HUES64 (cell line): ENCODE results near the gene SNX9.
"Not testable (repeated sequence)": the region's sequence is repeated elsewhere in the genome, so short reads cannot be mapped to it uniquely, and the experiment has no call there.

Experiments
- H3K27ac ChIP-seq: 2 replicates; pipeline ENCODE4 v1.7.0; 2013; ENCODE audit warnings: low read depth, low read length, inconsistent platforms
- H3K27me3 ChIP-seq: 2 replicates; pipeline ENCODE4 v1.6.1; 2013; ENCODE audit warnings: mild to moderate bottlenecking, low read length; ENCODE audit not compliant: insufficient read depth
- H3K36me3 ChIP-seq: 2 replicates; pipeline ENCODE4 v1.6.1; 2013; ENCODE audit warnings: mild to moderate bottlenecking, low read length; ENCODE audit not compliant: insufficient read depth
- H3K4me1 ChIP-seq: 2 replicates; pipeline ENCODE4 v1.6.1; 2013; ENCODE audit warnings: mild to moderate bottlenecking, low read length, moderate library complexity; ENCODE audit not compliant: insufficient read depth
- H3K4me3 ChIP-seq: 2 replicates; pipeline ENCODE4 v1.5.1; 2013; ENCODE audit warnings: mild to moderate bottlenecking, low read length, moderate library complexity
- H3K9ac ChIP-seq: 2 replicates; pipeline ENCODE4 v1.6.1; 2013; ENCODE audit warnings: mild to moderate bottlenecking, low read depth, low read length
- H3K9me3 ChIP-seq: 2 replicates; pipeline ENCODE4 v1.6.1; 2013; ENCODE audit warnings: low read depth, low read length; ENCODE audit not compliant: insufficient read depth
- WGBS: fragments of 150-250, 120-280 bp; methylation state at CpG from one replicate; pipeline ENCODE4 v1.1.7; 2013; ENCODE audit warnings: missing lambda C conversion rate; 5-methylcytosine and 5-hydroxymethylcytosine counted together

Gene SNX9

DNA sequence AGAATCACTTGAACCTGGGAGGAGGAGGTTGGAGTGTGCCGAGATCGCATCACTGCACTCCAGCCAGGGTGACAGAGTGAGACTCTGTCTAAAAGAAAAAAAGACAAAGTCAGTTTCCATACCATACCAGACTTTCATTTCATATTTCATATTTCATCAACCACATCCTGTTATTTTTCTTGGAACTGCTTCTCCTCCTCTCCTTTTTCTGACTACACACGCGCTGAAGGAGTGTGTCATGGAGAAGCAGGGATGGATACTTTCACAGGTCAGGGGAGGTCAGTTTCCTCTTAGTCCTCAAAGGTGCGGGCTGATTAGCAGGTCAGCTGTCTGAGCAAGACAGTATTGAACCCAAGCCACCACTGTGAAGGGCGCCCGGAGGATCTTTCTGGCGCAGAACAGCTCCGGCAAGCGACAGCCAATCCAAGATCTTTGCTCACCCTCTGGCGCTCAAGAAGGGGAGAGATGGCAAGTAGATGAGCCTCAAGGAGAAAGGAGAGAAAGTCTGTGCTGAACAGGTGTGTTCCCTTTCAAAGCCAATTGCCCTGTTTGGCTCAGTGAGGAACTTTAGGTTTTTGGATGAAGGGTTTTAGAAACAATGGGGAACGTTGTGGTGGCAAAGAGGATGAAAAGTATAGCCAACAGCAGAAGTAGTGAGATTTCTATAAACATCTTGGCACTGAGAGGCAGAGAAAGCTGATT, 139.7 kb downstream of the SNX9 start:
- Histone ChIP-seq H3K27me3 (no peaks in the 10 kb centered on the region), H3K9ac (no peak overlapping the region), H3K4me1 (peaks cover 6% of the 10 kb centered on the region), H3K27ac (no peak overlapping the region), H3K36me3 (no peaks in the 10 kb centered on the region), H3K9me3 (peaks cover 21% of the 10 kb centered on the region), H3K4me3 (no peak overlapping the region)
- 94% methylated on average over 12 of the region's 12 CpGs for WGBS

DNA sequence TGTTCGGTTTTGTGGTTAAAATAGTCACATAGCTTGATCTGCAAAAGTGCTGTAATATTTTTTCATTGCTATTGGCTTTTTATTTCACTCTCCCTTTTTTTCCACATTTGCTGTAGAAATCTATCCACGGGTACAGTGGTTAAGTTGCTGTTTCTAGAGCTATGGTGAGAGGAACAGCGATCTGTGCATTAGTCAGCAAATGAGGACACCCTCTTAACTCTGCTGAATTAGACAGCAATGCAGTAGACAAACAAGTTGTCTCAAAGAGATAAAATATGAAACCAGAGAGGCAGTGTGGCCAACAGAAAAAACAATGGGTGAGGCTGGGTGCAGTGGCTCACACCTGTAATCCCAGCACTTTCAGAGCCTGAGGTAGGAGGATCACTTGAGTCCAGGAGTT, 141.1 kb downstream of the SNX9 start:
- H3K27me3 ChIP-seq, result no peaks in the 10 kb centered on the region
- H3K4me1 ChIP-seq, result peaks cover 9% of the 10 kb centered on the region
- no peak overlapping the region for H3K27ac ChIP-seq
- 91% methylated on average over 3 of the region's 3 CpGs for WGBS
- peaks cover 9% of the 10 kb centered on the region for H3K9me3 ChIP-seq
- no peak overlapping the region for H3K4me3 ChIP-seq
- H3K36me3 ChIP-seq, result no peaks in the 10 kb centered on the region
- no peak overlapping the region for H3K9ac ChIP-seq

DNA sequence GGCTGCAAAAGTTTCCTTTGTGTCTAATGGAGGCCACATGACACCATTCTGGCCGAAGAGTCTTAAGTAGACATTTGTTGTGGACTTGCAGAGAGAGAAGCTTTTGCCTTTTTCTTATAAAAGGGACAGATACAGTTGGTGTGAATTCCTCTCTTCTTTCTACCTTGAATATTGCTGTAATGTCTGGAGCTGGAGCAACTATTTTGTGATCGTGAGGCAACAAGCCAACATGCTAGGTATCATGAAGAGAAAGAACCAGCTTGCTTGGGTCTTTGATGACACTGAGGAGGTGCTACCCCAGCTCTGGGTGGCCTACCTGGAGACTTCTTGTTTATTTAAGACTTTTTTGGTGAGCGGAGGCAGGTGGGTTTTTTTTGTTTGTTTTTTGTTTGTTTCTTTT, 142.3 kb downstream of the SNX9 start:
- peaks cover 12% of the 10 kb centered on the region for H3K4me1 ChIP-seq
- H3K27ac ChIP-seq, result no peak overlapping the region
- H3K4me3 ChIP-seq, result no peak overlapping the region
- H3K9me3 ChIP-seq, result no peaks in the 10 kb centered on the region
- H3K27me3 ChIP-seq, result no peaks in the 10 kb centered on the region
- no peak overlapping the region for H3K9ac ChIP-seq
- WGBS, result 98% methylated on average over 3 of the region's 3 CpGs
- H3K36me3 ChIP-seq, result no peaks in the 10 kb centered on the region

DNA sequence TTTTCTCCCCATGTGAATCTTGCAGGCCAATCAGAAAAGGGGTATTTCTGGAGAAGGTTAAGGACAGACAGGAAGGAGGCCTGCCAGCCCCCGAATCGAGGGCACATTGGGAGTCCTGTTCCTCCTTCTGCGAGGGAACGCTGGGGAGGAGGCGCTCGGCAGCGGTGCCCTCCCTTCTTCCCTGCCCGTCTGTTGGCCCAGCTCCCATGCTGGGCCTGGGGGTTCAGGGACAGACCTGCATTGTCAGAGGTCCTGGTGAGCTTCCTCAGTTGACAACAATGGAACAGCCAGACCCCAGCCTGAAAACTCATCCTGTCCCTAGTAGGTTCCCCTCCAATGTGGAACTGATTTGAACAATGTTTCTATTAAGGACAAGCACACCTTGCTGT, 143.5 kb downstream of the SNX9 start:
- Histone ChIP-seq H3K27me3 (no peaks in the 10 kb centered on the region), H3K36me3 (no peaks in the 10 kb centered on the region), H3K4me1 (peaks cover 12% of the 10 kb centered on the region), H3K27ac (no peak overlapping the region), H3K9me3 (no peaks in the 10 kb centered on the region), H3K9ac (no peak overlapping the region), H3K4me3 (no peak overlapping the region)
- 80% methylated on average over 8 of the region's 8 CpGs for WGBS

DNA sequence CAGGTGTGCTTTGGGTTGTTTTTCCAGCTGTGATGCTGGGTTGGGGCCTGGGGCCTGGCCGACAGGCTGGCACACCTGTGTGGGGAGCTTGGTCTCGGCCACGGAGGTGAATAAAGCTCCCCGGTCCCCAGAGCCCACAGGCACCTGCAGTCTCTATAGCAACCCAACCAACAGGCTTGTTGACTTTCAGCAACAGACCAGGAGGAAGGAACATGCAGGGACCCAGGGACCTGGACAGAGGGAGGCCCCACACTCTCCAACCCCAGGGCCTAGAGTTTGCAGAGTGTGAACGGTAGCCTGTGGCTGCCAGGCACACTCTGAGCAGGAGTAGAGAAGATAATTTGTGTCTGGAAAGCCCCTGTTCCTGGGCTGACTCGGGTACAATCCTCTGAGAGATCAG, 144.0 kb downstream of the SNX9 start:
- H3K36me3 ChIP-seq, result no peaks in the 10 kb centered on the region
- no peak overlapping the region for H3K27ac ChIP-seq
- 82% methylated on average over 6 of the region's 6 CpGs for WGBS
- H3K9ac ChIP-seq, result no peak overlapping the region
- no peaks in the 10 kb centered on the region for H3K9me3 ChIP-seq
- no peak overlapping the region for H3K4me3 ChIP-seq
- peaks cover 12% of the 10 kb centered on the region for H3K4me1 ChIP-seq
- no peaks in the 10 kb centered on the region for H3K27me3 ChIP-seq

DNA sequence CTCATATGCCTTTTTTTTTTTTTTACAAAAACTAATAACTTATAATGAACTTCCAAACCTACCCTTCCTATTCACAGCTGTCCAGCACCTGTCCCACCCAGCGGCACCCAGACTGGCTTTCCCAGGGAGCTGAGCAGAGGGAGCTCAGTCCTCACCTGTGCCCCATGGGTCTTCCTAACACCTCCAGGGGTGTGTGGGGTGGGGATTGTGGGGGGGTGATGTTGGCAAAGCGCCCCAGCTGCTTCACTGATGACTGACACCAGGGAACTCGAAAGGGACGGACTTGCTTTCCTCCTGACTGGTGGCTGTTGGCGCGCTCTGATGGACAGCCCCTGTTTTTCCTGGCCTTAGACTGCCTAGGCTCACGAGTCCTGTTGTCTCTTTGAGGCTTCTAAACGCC, 144.4 kb downstream of the SNX9 start:
- Histone ChIP-seq H3K36me3 (no peaks in the 10 kb centered on the region), H3K27me3 (no peaks in the 10 kb centered on the region), H3K27ac (no peak overlapping the region), H3K4me1 (peaks cover 12% of the 10 kb centered on the region), H3K9me3 (no peaks in the 10 kb centered on the region), H3K4me3 (no peak overlapping the region), H3K9ac (no peak overlapping the region)
- WGBS, result 86% methylated on average over 8 of the region's 8 CpGs

DNA sequence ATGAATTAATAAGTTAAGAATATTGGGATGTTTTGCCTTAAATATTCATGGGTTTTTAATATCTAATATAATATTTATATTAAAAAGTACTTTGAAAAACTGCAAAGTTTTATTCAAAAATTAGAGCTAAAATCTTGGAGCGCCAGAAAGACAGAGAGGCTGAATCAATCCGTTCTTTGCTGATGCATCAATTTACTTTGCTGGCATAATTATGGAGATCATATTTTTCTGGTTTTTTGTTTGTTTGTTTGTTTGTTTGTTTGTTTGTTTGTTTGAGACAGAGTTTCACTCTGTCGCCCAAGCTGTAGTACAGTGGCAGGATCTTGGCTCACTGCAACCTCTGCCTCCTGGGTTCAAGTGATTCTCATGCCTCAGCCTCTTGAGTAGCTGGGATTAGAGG, 149.1 kb downstream of the SNX9 start:
- not testable (repeated sequence) for H3K4me3 ChIP-seq, H3K27me3 ChIP-seq, H3K9ac ChIP-seq, H3K27ac ChIP-seq, H3K36me3 ChIP-seq, H3K4me1 ChIP-seq, H3K9me3 ChIP-seq
- WGBS, result 94% methylated on average over 3 of the region's 3 CpGs

DNA sequence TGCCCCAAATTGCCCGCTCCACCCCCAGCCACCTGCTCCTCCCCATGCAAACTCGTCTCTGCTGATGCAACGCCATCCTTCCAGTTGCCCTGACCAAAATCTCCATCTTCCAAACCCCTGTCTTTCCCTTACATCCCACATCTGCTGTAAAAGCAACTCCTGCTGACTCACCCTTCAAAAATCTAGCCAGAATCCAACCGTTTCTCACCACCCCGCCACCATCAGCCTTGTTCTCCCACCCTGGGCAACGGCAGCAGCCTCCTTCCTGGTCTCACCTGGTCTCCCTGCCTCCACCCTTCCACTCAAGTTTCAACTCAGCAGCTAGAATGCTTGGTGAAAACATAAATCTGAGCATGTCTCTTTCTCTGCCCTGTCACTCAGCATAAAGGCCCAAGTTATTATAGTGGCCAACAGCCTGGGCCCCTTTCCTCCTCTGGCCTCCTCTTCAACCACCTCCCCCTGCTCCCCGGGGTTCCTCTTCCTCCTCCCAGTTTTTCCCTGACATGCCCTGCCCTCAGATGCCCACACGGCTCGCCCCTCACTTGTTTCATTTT, 151.4 kb downstream of the SNX9 start:
- H3K27ac ChIP-seq, result no peak overlapping the region
- H3K27me3 ChIP-seq, result no peaks in the 10 kb centered on the region
- H3K36me3 ChIP-seq, result no peaks in the 10 kb centered on the region
- no peak overlapping the region for H3K9ac ChIP-seq
- 80% methylated on average over 9 of the region's 9 CpGs for WGBS
- no peaks in the 10 kb centered on the region for H3K9me3 ChIP-seq
- H3K4me3 ChIP-seq, result no peak overlapping the region
- peaks cover under 1% of the 10 kb centered on the region; the same call in 1 of the 2 replicates for H3K4me1 ChIP-seq

DNA sequence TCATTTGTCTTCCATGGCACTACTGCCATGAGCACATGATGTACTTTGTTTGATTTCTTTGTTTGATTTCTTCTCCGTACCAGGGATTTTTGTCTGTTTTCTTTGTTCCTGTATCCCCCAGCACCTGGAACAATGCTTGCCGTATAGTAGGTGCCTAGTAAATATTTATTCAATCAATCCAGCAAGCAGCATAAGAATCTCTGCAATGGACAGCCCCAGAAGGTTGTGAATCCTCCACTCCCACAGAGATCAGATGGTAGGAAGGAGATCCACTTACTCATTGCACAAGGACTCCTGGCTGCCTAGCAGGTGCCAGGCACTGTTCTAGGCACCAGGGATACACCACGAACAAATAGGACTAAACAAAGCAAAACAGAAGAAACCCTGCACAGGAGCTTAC, 151.9 kb downstream of the SNX9 start:
- H3K9ac ChIP-seq, result no peak overlapping the region
- H3K9me3 ChIP-seq, result no peaks in the 10 kb centered on the region
- H3K36me3 ChIP-seq, result no peaks in the 10 kb centered on the region
- no peaks in the 10 kb centered on the region; the same call in 1 of the 2 replicates for H3K4me1 ChIP-seq
- H3K4me3 ChIP-seq, result no peak overlapping the region
- no peak overlapping the region for H3K27ac ChIP-seq
- 92% methylated on average over 2 of the region's 3 CpGs for WGBS
- H3K27me3 ChIP-seq, result peaks cover 3% of the 10 kb centered on the region; the same call in 1 of the 2 replicates

DNA sequence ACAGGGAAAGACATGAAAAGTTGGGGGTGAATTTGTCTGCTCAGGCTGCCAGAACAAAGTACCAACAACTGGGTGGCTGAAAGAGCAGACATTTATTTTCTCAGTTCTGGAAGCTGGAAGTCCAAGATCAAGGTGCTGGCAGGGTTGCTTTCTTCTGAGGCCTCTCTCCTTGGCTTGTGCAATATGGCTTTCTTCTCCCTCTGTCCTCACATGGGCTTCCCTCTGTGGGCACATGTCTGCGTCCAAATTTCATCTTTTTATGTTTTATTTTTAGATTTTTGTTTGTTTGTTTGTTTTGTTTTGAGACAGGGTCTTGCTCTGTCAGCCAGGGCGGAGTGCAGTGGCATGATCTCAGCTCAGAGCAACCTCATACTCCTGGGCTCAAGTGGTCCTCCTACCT, 152.4 kb downstream of the SNX9 start:
- Histone ChIP-seq H3K4me1 (no peaks in the 10 kb centered on the region; the same call in 1 of the 2 replicates), H3K36me3 (no peaks in the 10 kb centered on the region), H3K9me3 (no peaks in the 10 kb centered on the region), H3K27me3 (peaks cover 8% of the 10 kb centered on the region), H3K27ac (no peak overlapping the region), H3K9ac (no peak overlapping the region), H3K4me3 (no peak overlapping the region)
- WGBS, result 100% methylated on average over 2 of the region's 2 CpGs

DNA sequence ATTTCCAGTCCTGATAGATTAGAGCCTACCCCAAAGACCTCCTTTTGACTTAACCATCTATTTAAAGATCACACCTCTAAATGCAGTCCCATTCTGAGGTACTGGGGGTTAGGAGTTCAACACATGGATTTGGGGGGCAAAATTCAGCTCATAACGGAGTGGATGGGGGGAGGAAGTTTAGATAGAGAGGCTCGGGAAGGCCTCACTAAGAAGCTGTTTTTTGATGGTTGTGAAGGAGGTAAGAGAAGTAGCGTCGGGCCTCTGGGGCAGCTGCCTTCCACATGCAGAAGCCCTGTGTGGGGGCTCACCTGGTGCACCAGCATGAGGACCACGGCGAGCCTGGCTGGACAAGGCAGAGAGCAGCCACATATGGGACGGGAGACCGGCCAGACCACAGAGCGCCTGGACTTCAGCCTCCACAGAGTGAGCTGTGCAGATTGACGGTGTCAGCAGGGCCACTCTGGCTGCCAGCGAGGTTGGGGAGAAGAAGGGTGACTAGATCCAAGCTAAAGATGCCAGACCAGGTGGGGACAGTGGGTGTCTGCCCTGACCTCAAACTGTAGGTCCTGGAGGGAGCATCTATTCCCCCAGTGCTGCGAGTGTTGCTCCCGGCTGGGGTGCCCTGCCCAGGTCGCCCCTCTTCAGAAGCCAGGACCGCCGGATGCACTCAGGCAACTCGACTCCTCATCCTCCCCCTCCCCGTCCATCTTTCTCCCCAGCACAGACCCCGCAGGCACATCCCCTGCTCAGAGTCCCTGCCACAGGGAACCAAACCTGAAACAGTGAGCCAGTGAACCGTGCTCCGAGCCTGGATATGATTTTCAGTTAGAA, 153.5 kb downstream of the SNX9 start:
- H3K4me1 ChIP-seq, result no peaks in the 10 kb centered on the region; the same call in 1 of the 2 replicates
- WGBS, result 91% methylated on average over 21 of the region's 21 CpGs

More for the DNA sequence above, 153.5 kb downstream of the SNX9 start:
- Histone ChIP-seq H3K4me3 (no peak overlapping the region), H3K9me3 (no peaks in the 10 kb centered on the region), H3K27ac (no peak overlapping the region), H3K27me3 (peaks cover 17% of the 10 kb centered on the region), H3K36me3 (no peaks in the 10 kb centered on the region), H3K9ac (no peak overlapping the region)
